AG04450 (cell line): ENCODE data around the gene CATSPERD. TPM values are rescaled to one million over a fixed set of nuclear protein-coding genes. Genes with fewer than 3 reads are reported as not detected.

Source experiments
- CTCF ChIA-PET: fragments of 300-600, 350-600 bp; formaldehyde crosslinking; extraction: SDS; loops from one replicate; lab custom pipeline; 2022; ENCODE audit warnings: antibody characterized with exemption, inconsistent platforms; lab: Charles Lee
- POLR2A ChIA-PET: fragments of 350-600 bp; formaldehyde crosslinking; extraction: SDS; loops from one replicate; lab custom pipeline; 2021; ENCODE audit warnings: antibody characterized with exemption, inconsistent platforms; lab: Yijun Ruan, JAX
- DNase-seq: peaks from one replicate; pipeline ENCODE4 v3.0.0-alpha.2; 2011; ENCODE audit warnings: low read depth, low spot score
- H3K27ac ChIP-seq: one replicate; pipeline ENCODE4 v1.5.1; 2012; ENCODE audit warnings: low read depth, low read length, control low read depth
- H3K27me3 ChIP-seq: one replicate; pipeline ENCODE4 v1.6.0; 2012; ENCODE audit warnings: low read length; ENCODE audit not compliant: control insufficient read depth, insufficient read depth
- H3K4me3 ChIP-seq: 2 replicates; pipeline ENCODE4 v1.5.1; 2011; ENCODE audit warnings: mild to moderate bottlenecking, low read depth, low read length, control low read depth
- H3K9me3 ChIP-seq: 2 replicates; pipeline ENCODE4 v1.5.1; 2012; ENCODE audit warnings: low read length; ENCODE audit not compliant: control insufficient read depth, insufficient read depth
- polyA plus RNA-seq: library from polyadenylated mRNA; depleted of rRNA; stranded (reverse); fragments of >200 nt; gene quantifications from 2 replicates; pipeline ENCODE4 v1.2.3, GENCODE V29; 2011
- TF ChIP-seq, protein P1 (sequence below): IDR thresholded peaks from 2 replicates; pipeline ENCODE4 v1.5.1; 2011; ENCODE audit warnings: low read depth, low read length, control low read depth, inconsistent platforms

CATSPERD gene
- polyA plus RNA-seq, 1 experiment, result not detected

DNA sequence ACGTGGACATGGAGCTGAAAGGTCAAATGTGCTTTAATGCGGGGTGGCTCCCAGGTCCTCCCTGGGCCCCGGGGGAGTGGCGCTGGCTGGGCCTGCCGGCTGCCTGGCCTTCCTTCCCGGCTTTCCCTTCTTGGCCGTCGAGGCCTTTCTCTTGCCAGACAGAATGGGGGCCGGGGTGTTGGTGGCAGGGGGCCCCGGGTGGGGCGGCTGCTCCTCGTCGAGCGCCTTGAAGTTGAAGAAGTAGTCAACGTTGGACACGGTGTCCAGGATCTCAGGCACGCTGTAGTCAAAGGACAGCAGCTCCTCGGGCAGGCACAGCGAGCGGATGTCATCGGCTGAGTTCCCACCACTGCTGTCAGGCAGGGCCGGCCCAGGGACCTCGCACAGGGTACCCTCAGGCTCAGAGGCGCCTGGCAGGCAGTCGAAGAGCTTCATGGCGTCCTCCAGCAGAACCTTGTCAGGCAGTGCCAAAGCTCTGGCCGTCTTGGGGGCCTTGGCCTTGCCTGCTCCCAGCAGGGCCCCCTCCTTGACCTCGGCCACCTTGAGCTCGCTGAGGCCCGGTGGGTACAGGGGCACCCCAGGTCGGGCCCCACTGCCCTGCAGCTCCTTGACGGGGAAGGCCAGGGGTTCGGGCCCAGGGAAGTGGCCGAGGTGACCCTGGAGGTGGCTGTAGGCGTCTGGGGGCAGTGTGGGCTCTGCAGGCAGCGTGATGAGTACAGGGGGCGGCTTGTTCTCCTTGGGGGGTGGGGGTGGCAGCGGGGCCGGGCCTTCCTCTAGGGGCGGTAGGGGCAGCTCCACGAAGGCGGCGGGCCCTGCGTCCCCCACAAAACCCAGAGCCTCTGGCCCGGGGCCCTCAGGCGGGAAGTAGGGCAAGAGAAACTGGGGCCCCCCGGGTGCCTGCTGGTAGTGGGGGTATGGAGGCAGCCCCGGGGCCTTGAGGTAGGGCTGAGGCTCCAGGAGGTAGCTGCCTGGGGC is 62.8 kb downstream of the CATSPERD start:
- no peak overlapping the region for H3K4me3 ChIP-seq
- ChIA-PET CTCF (interaction anchor here (0.9 to 1.7 kb wide), 3 partner anchors 10 to 21 kb away, joined by 3 to 13 read pairs (median 7); partner anchors contain the start of gene NRTN), POLR2A (interaction anchor here (1.0 kb wide), 1 partner anchor 45 kb away, joined by 3 read pairs; no protein-coding TSS in a partner anchor)
- DNase-seq, result no peak
- no peaks in the 10 kb centered on the region; the same call in 1 of the 2 replicates for H3K9me3 ChIP-seq
- H3K27ac ChIP-seq, result no peak overlapping the region
- H3K27me3 ChIP-seq, result no peaks in the 10 kb centered on the region
- TF ChIP-seq, protein P1, sequence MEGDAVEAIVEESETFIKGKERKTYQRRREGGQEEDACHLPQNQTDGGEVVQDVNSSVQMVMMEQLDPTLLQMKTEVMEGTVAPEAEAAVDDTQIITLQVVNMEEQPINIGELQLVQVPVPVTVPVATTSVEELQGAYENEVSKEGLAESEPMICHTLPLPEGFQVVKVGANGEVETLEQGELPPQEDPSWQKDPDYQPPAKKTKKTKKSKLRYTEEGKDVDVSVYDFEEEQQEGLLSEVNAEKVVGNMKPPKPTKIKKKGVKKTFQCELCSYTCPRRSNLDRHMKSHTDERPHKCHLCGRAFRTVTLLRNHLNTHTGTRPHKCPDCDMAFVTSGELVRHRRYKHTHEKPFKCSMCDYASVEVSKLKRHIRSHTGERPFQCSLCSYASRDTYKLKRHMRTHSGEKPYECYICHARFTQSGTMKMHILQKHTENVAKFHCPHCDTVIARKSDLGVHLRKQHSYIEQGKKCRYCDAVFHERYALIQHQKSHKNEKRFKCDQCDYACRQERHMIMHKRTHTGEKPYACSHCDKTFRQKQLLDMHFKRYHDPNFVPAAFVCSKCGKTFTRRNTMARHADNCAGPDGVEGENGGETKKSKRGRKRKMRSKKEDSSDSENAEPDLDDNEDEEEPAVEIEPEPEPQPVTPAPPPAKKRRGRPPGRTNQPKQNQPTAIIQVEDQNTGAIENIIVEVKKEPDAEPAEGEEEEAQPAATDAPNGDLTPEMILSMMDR, result no peak

GRCh38 chr19:5784581-5785147 is 64.2 kb downstream of the CATSPERD start, which contains the start of gene PRR22:
TSS of gene PRR22 (minus strand) at chr19:5784746. CDS start at chr19:5784660, 86 bp downstream.
- ChIA-PET CTCF (interaction anchor here (0.7 to 1.1 kb wide), 2 partner anchors 11 to 19 kb away, joined by 3 to 4 read pairs; no protein-coding TSS in a partner anchor), POLR2A (interaction anchor here (0.6 to 0.7 kb wide), 2 partner anchors 41 to 57 kb away, joined by 3 to 10 read pairs; no protein-coding TSS in a partner anchor)
- H3K9me3 ChIP-seq, result no peaks in the 10 kb centered on the region
- no peak for DNase-seq
- no peak within 1 kb of the TSS for H3K27ac ChIP-seq
- TF ChIP-seq, protein P1, result no peak
- H3K27me3 ChIP-seq, result no peaks in the 10 kb centered on the region
- H3K4me3 ChIP-seq, result no peak within 1 kb of the TSS

- no peaks in the 10 kb centered on the region for H3K9me3 ChIP-seq
- ChIA-PET CTCF (no interaction called here), POLR2A (interaction anchor here (0.6 to 0.7 kb wide), 2 partner anchors 42 to 58 kb away, joined by 3 to 10 read pairs; no protein-coding TSS in a partner anchor)
- H3K4me3 ChIP-seq, result no peak overlapping the region
- no peak overlapping the region for H3K27ac ChIP-seq
- DNase-seq, result no peak
- TF ChIP-seq, protein P1, result no peak
- no peaks in the 10 kb centered on the region for H3K27me3 ChIP-seq
These were observed 65.0 kb downstream of the CATSPERD start for GRCh38 chr19:5785423-5785822.

- no peak for DNase-seq
These were observed 66.4 kb downstream of the CATSPERD start for GRCh38 chr19:5786593-5787408.

More at GRCh38 chr19:5786593-5787408, 66.4 kb downstream of the CATSPERD start:
- no peaks in the 10 kb centered on the region for H3K27me3 ChIP-seq
- no peak overlapping the region for H3K4me3 ChIP-seq
- peaks cover 9% of the 10 kb centered on the region; the same call in 1 of the 2 replicates for H3K9me3 ChIP-seq
- POLR2A ChIA-PET, result no interaction called here
- no peak overlapping the region for H3K27ac ChIP-seq
- CTCF ChIA-PET, result no interaction called here
- TF ChIP-seq, protein P1, result no peak
